ENCODE data around the gene S100A8. TPM values are rescaled to one million over a fixed set of nuclear protein-coding genes. Genes with fewer than 3 reads are reported as not detected.
"Not testable (repeated sequence)": the region's sequence is repeated elsewhere in the genome, so short reads cannot be mapped to it uniquely, and the experiment has no call there.

S100A8 gene
- total RNA-seq, 1 experiment from 2014 or later: not detected

GRCh38 chr1:153405825-153406599 is 15.1 kb upstream of the S100A8 start:
- intact Hi-C loops (cut with micrococcal nuclease; ENCODE audit: unreplicated experiment): not testable (repeated sequence)

GRCh38 chr1:153404768-153405167 is 13.9 kb upstream of the S100A8 start:
- H3K36me3 Mint-ChIP-seq (ENCODE audit: insufficient read depth, unreplicated experiment): no peaks in the 10 kb centered on the region

More at GRCh38 chr1:153405825-153406599, 15.1 kb upstream of the S100A8 start:
- H3K27me3 Mint-ChIP-seq (ENCODE audit: unreplicated experiment): peaks cover 99% of the 10 kb centered on the region
- H3K9me3 Mint-ChIP-seq (ENCODE audit: low read depth, unreplicated experiment); CTCF ChIA-PET; H3K36me3 Mint-ChIP-seq (ENCODE audit: insufficient read depth, unreplicated experiment); H3K27ac Mint-ChIP-seq (ENCODE audit: unreplicated experiment); DNase-seq; BruUV-seq (replicated peaks); H3K4me3 Mint-ChIP-seq (ENCODE audit: low read depth, unreplicated experiment); H3K4me1 Mint-ChIP-seq (ENCODE audit: low read depth, unreplicated experiment): not testable (repeated sequence)

DNA sequence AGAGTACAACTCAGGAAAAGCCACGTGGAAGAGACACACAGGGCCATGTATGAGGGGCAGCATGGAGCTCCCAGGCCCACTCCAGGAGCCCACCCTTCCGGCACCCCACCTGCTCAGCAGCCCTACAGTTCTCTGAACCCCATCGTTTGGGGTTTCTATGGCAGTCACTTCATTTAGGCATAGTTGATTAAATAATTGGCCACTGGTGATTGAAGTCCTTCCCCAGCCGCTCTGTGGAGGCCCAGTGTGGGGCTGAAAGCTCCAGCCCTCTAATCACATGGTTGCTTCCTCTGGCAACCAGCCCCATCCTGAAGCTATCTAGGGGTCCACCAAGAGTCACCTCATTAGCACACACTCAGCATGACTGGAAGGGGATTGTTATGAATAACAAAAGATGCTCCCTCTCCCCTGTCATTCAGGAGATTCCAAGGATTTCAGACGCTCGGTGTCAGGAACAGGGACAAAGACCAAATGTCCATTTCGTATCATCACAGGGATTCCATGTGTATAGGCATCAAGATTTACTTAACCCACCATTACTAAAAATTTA is 13.3 kb upstream of the S100A8 start:
- no peak for TF ChIP-seq CTCF (IDR thresholded peaks at IDR 0.05; ENCODE audit: unreplicated experiment)
- H3K27me3 Mint-ChIP-seq (ENCODE audit: unreplicated experiment): peaks cover 99% of the 10 kb centered on the region
- CTCF ChIA-PET: no interaction called here
- intact Hi-C loops (cut with micrococcal nuclease; ENCODE audit: unreplicated experiment): loop anchor here (1.0 kb wide), 1 partner anchor 51 kb away; no protein-coding TSS in a partner anchor
- no peaks in the 10 kb centered on the region for H3K4me1 Mint-ChIP-seq (ENCODE audit: low read depth, unreplicated experiment)
- BruUV-seq (replicated peaks): no TSS peak
- H3K4me3 Mint-ChIP-seq (ENCODE audit: low read depth, unreplicated experiment): no peak overlapping the region
- H3K27ac Mint-ChIP-seq (ENCODE audit: unreplicated experiment): no peak overlapping the region
- no peak for DNase-seq
- H3K9me3 Mint-ChIP-seq (ENCODE audit: low read depth, unreplicated experiment): no peaks in the 10 kb centered on the region
- H3K36me3 Mint-ChIP-seq (ENCODE audit: insufficient read depth, unreplicated experiment): no peaks in the 10 kb centered on the region

More at GRCh38 chr1:153404768-153405167, 13.9 kb upstream of the S100A8 start:
- no peak overlapping the region for H3K27ac Mint-ChIP-seq (ENCODE audit: unreplicated experiment)
- no peaks in the 10 kb centered on the region for H3K9me3 Mint-ChIP-seq (ENCODE audit: low read depth, unreplicated experiment)
- H3K4me1 Mint-ChIP-seq (ENCODE audit: low read depth, unreplicated experiment): no peaks in the 10 kb centered on the region
- no peak overlapping the region for H3K4me3 Mint-ChIP-seq (ENCODE audit: low read depth, unreplicated experiment)
- H3K27me3 Mint-ChIP-seq (ENCODE audit: unreplicated experiment): peaks cover 99% of the 10 kb centered on the region
- BruUV-seq (replicated peaks): no TSS peak
- CTCF ChIA-PET: no interaction called here
- peak; percentile 68 for TF ChIP-seq CTCF (IDR thresholded peaks at IDR 0.05; ENCODE audit: unreplicated experiment)
- intact Hi-C loops (cut with micrococcal nuclease; ENCODE audit: unreplicated experiment): loop anchor here (1.0 kb wide), 1 partner anchor 51 kb away; no protein-coding TSS in a partner anchor
- DNase-seq: peak; percentile 58

DNA sequence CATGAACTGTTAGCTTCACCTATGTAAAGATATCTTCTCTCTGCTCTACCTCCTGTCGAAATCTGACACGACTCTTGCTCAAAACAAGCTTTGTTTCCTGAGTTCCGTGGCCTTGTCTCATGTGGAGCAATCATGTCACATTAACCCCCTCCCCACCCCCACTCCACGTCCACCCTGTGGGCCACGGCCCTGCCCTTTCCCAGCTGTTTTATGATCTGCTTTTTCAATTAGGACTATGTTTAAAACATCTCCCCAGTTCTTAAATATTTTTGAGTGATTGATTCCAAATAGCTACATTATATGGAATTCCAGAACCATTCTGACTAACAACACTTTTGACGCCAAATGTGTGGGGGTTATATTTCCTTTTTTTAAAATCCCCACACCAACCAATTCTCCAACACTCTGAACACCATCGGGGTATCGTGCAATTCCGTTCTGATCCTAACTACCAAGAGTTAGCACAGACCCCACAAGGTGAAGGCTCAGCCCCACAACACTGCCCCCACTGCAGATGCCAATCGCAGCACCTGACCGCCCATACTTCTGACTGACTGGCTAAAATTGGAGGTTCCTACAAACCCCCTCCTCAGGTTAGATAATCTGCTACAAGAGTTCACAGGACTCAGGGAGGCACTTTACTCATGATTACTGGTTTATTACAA is 12.7 kb upstream of the S100A8 start:
- no peaks in the 10 kb centered on the region for H3K4me1 Mint-ChIP-seq (ENCODE audit: low read depth, unreplicated experiment)
- no TSS peak for BruUV-seq (replicated peaks)

More for the DNA sequence above, 12.7 kb upstream of the S100A8 start:
- Mint-ChIP-seq H3K27me3 (ENCODE audit: unreplicated experiment) (peaks cover 99% of the 10 kb centered on the region), H3K27ac (ENCODE audit: unreplicated experiment) (no peak overlapping the region), H3K9me3 (ENCODE audit: low read depth, unreplicated experiment) (no peaks in the 10 kb centered on the region), H3K36me3 (ENCODE audit: insufficient read depth, unreplicated experiment) (no peaks in the 10 kb centered on the region), H3K4me3 (ENCODE audit: low read depth, unreplicated experiment) (no peak overlapping the region)
- DNase-seq: no peak
- no peak for TF ChIP-seq CTCF (IDR thresholded peaks at IDR 0.05; ENCODE audit: unreplicated experiment)
- intact Hi-C loops (cut with micrococcal nuclease; ENCODE audit: unreplicated experiment): loop anchor here (1.0 kb wide), 1 partner anchor 50 kb away; no protein-coding TSS in a partner anchor
- CTCF ChIA-PET: interaction anchor here (0.9 kb wide), 1 partner anchor 46 kb away, joined by 3 read pairs; the partner anchor contains the start of gene S100A9
